NCI-H128 (cell line): ENCODE measurements around the gene FNDC3A.

Experiments
- DNase-seq: peaks from one replicate; lab custom pipeline; 2025; ENCODE audit not compliant: unreplicated experiment; lab: John Stamatoyannopoulos, UW

FNDC3A gene, protein sequence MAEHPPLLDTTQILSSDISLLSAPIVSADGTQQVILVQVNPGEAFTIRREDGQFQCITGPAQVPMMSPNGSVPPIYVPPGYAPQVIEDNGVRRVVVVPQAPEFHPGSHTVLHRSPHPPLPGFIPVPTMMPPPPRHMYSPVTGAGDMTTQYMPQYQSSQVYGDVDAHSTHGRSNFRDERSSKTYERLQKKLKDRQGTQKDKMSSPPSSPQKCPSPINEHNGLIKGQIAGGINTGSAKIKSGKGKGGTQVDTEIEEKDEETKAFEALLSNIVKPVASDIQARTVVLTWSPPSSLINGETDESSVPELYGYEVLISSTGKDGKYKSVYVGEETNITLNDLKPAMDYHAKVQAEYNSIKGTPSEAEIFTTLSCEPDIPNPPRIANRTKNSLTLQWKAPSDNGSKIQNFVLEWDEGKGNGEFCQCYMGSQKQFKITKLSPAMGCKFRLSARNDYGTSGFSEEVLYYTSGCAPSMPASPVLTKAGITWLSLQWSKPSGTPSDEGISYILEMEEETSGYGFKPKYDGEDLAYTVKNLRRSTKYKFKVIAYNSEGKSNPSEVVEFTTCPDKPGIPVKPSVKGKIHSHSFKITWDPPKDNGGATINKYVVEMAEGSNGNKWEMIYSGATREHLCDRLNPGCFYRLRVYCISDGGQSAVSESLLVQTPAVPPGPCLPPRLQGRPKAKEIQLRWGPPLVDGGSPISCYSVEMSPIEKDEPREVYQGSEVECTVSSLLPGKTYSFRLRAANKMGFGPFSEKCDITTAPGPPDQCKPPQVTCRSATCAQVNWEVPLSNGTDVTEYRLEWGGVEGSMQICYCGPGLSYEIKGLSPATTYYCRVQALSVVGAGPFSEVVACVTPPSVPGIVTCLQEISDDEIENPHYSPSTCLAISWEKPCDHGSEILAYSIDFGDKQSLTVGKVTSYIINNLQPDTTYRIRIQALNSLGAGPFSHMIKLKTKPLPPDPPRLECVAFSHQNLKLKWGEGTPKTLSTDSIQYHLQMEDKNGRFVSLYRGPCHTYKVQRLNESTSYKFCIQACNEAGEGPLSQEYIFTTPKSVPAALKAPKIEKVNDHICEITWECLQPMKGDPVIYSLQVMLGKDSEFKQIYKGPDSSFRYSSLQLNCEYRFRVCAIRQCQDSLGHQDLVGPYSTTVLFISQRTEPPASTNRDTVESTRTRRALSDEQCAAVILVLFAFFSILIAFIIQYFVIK

DNA sequence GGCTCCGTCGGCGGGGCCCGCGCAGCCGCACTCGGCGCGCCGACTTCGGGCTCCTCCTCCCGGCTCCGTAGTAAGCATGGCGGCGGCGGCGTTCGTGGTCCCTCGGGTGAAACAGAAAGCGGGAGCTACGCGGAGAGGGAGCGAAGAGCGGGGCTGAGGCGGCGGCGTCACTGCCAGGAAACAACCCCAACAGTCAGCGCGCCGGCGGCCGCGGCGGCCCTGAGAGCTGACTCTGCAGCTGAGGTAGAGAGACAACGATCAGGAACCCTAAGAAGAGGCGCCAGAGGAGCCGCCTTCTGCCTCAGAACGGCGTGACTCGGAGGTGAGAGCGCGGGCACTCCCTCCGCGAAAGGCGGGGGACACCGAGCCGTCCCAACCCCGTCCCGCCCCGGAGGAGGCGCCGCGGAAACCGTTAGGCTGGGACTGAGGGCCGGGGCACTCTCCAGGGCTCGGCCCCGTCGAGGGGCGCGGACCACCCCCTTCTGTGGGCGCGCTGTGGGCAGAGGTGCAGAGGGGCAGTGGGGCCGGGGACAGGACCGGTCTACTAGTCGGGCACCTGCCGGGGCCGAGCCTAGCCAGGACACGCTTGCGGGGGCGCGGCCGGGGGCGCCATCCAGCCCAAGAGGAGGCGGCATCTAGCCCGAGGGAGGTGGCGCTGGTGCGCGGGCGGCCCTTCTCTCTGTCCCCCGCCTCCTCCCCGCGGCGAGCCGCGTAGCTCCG is at the start of gene FNDC3A:
Gene FNDC3A, plus strand, starts transcription at position 57 of the 720 bp plus-strand sequence. CDS start 30,279 bp downstream, outside the sequence.
- DNase-seq = peak; percentile 25

DNA sequence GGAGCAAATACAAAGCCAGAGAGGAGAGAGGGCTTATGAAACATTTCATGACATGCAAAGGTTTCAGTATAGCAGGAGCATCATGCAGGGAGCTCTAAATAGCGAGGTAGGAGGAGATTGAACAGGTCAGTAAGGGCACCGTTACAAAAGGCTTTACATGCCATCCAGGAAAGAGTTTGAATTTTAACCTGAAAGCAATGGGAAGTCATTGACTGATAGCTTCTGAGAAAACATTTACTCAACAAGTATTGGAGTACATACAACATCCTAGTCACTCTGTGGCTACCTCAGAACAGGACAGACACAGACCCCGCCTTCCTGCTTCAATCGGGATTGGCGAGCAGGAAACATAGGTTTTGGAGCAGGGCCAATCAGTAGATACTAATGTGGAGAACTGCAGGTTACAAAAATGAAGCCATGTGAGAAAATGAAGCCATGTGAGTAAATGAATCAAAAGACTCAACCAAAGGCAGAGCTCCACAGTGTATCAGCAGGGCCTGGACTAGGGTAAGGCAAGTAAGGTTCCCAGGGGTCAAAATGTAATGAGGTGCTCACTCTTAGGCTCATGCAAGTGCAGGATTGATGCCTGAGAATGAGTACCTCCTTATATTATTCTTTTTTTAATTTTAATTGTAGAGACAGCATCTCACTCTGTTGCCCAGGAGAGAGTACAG is 46.8 kb upstream of the FNDC3A start:
- no peak for DNase-seq

DNA sequence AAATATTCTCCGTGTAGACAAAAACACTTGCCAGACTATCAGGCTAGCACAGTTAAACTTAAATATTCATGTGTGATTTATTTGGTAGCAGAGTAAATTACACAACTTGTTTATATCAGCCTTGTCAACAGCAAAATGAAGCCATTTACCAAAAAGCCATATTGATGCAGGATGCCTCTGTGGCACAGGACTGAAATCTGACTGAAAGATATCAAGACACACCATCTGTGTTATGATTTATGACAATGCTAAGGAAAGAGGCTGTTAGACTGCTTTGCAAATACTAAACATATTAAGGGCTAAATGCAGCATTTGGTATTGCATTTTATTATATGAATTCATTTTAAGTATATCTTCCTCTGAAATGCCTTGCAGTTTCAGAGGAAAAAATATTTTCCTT is 44.8 kb upstream of the FNDC3A start:
- no peak for DNase-seq

DNA sequence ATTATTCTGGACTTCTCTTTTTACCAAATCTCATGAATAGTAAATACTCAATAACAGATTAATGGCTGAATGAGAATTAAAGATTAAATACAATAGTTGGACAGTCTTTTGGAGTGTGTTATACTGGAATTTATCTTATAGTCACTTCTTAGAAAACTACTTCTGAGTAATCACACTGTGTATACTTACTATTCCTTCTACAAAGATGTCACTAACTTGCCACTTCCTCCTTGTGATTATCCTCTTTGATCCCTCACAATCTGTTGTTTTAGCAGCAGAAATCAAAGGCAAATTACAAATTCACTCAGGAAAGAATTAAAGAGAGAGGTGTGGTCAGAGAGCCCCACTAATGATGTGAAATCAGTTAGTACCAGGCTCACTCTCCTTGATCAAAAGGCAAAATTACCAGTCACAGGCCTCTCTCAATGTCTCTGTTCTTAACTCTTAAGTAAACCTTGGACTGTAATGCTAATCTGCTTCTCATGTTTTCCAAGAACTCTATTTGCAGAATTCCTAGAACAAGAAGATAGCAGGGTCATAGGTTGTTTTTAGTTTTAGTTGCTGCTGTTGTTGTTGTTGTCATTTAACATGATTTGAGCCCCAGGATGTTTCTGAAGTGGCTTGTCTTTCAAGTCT is 37.3 kb upstream of the FNDC3A start:
- no peak for DNase-seq

DNA sequence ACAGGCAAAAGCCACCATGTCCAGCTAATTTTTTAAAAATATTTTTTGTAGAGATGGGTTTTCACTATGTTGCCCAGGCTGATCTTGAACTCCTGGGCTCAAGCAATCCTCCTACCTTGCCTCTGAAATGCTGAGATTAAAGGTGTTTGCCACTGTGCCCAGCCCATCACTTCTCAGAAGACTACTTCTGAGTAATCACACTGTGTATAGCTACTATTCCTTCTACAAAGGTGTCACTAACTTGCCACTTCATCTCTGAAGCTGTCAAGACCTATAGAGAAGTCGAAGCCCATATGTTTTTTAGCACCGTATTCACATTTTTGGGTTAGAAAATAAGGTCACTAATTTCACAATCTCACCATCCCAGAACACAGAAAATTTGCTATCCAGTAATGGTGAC is 36.0 kb upstream of the FNDC3A start:
- no peak for DNase-seq

DNA sequence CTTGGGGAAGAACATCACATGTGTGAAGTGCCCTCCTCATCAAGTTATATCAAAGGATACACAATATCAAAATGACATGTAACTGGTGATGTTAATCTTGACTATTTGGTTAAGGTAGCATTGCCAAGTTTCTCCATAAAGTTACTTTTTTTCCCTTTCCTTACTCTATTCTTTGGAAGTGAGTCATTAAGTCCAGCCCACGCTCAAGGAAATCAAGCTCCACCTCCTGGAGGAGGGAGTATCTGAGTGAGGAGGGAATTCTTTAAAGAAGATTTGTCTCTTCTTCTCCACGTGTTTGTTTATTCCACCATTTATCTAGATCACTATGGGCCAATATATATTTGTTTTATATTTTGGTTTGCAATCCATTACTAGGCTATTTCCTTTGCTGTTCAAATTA is 33.6 kb upstream of the FNDC3A start:
- no peak for DNase-seq

DNA sequence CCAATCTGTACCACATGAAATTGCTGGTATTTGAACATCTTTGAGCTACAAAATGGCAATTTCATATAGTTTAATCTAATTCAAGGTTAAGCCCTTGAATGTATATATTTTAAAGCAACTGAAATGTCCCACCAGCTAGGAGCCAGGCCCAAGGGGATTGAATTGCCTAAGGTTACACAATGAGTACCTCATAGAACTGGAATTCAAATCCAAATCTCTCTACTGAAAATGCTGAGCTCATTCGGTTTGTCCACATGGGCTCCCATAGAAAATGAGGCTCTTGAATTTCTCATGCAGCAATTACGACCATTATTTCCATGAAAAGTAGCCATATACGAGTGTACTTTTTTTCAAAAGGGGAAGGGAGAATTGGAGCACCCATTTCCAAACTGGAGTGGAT is 31.5 kb upstream of the FNDC3A start:
- DNase-seq = no peak

DNA sequence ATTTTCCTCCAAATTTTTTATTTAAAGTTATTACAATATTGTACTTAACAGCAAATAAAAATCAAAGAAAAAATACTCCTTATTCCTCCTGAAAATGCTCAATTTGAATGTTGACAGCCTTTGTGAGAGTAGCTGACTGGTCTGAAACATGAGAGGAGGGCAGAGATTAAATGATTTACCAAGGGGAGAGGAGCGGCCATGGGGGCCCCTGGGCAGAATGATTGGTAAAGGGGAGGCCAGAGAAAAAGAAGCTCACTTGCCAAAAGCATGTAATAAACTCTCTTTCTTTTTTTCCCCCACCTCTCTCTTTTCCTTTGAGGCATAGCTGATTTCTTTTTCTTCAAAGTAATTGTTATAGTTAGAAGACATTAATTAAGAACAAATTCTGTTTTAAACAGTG is 30.1 kb upstream of the FNDC3A start:
- DNase-seq = no peak

DNA sequence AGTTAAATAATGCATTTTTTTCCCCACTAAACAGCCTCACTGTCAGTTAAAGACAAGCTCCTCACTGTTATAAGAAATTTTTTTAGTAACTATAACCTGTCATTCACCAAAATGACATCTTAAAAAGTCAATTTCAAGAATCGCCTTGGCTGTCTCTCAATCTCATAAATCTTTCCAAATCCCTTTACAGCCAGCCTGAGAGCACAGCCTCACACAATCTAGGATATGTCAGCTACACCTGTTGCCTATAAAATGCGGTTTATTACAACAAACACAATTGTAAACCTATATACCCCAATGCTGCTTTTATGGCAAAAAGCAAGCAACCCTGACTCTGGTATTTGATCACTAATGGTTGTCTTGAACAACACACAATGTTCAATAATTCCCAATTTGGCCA is 29.5 kb upstream of the FNDC3A start:
- DNase-seq = no peak

DNA sequence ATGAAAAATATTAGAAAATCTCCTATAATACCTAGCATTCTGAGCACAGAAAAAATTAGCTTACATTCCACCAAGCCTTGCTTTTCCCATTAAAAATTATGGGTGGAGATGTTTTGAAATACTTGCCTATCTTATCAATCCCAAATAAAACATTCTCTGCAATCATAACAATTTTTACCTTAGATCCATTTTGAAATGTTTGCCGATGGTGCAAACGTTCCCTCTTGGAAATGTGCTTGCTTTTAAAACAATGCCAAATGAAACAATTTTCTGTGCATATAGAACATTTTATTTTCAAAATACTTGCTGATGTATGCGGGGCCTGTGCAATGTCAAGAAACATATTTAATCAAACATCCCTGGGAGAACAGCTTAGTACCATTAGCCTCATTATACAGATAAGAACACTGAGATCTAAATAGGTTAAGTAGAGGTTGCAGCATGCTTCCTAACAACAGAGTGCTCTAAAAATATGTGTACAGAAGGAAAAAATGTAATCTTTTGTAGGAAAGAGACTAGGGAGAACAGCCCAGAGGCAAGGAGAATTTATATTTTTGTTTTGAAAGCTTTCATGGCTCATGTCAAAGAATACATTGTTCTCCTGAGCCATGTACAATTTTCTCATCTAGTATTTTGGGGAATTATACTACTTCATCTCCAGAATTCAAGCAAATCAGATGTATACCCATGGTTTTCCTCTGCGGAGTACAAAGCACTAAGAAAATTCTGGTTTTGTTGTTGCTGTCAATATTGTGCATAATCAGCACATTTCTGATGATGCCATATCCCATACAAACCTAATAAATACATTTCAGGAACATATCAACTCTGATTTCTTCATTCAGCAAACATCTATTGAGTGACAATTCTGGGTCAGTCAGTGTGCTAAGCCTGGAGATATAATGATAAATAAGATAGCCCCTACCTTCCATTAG is 25.9 kb upstream of the FNDC3A start:
- no peak for DNase-seq

DNA sequence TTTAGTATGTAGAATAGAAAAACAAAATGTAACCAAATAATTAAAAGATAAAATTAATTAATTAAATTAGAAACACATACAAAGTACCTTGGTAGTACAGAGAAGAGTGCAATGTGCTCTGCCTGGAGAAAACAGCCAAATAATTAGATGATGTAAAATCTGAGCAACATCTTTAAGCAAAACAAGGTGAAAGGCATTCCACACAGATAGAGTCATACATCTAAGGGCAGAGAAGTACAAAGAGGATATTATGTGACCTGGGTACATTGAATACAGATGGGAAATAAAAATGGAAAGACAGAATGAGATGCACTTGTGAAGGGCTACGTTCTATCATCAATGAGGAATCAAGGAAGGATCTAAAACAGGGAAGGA is 25.2 kb upstream of the FNDC3A start:
- no peak for DNase-seq

DNA sequence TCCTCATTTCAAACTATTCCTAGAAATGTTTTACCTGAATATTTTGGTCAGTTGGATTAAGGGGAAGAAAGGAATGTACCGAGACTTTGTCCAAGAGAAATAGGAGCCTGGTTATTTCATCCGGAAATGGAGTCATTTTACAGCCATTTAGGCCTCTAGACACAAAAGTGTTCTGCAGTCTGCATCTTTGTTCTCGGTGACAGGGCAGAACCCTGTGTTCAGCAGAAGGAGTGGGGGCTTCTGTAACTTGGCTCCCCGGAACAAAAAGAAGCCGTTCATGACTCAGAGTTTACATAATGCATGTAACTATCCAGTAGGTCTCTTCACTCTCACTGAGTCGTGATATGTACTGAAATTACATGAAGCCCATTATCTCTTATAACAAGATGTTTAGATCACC is 21.6 kb upstream of the FNDC3A start:
- no peak for DNase-seq

DNA sequence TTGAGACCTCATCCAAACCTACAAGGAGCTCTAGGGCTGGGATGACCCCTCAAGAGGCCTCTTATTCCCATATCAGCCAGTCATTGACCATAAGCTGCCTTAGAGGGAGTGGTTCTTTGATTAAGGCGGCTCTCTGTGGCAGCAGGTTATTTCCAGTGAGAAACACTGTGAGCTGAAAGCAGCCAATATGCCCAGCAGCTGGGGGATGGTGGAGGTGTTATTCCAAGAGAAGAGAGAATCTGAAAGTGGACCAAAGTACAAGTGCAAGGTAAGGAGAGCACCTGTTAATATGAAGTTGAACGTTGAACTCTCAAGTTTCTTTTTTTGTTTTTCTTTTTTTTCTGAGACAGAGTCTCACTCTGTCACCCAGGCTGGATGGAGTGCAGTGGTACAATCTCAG is 20.2 kb upstream of the FNDC3A start:
- no peak for DNase-seq

DNA sequence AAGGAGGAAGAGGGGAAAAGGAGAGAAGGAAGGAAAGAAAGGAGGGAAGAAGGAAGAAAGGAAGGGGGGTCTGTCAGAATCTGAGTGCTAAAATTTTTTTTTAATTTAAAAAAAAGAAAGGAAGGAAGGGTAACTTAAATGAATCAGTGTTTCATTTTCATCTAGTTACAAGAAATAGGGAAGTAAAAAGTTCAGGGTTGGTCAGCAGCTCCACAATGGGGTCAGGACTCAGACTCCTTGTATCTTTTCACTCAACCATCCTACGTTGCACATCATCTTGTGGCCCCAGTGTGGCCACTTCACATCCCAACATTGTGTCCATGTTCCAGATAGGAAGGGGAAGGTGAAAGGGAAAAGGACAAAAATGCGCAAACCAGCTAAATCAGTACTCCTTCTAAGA is 14.3 kb upstream of the FNDC3A start:
- no peak for DNase-seq

DNA sequence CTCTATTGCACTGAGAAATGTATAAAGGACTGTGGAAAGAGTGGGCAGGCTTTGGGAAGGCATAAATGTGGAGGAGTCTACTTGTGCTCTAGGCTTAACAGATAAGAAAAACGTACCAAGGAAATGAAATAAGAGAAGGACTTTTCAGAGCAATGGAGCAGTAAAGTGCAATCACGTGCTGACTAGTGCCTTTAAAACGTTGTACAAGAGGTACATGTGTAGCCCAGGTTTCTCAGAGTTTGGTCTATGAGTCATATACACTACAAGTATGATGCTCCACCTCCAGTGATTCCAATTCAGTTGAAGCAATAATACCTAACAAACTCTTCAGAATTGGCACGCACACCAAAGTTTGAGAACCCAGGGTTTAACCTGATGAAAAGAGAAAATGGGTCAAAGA is 13.4 kb upstream of the FNDC3A start:
- no peak for DNase-seq

DNA sequence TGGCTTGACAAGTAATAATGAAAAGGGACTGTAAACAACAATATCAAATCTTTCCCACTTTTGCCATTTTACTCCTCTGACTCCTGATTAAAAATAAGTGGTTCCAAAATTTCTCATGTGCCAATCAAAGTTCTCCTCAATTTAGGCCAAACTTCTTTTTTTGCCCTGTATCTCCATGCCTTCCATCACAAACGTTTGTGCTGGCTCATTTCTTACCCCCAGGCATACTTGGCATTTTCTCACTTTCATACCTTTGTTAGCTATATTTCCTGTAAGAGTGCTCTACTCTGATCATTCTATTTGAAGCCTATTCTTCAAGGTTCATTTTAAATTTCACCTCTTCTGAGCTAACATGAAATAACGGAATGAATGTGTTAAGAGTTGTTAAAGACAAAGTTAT is 10.0 kb upstream of the FNDC3A start:
- DNase-seq = no peak

DNA sequence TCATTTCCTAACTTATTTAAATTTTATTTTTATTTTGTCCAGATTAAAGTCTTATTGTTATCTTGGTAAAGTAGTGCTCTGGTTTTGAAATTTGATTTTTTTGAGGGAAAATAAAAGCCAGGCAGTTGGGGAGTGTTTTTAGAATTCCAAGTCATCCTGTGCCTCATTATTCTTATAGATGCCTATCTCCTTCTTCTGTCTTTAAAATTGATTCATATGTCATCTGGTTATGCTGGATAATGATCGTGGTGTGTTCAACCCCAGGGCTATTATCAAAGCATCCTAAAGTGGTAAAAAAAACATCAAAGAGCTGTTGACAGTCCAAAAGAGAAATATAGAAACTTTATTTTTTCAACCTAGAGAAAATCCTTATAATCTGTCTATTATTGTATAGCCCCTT is 6.0 kb upstream of the FNDC3A start:
- DNase-seq = no peak

DNA sequence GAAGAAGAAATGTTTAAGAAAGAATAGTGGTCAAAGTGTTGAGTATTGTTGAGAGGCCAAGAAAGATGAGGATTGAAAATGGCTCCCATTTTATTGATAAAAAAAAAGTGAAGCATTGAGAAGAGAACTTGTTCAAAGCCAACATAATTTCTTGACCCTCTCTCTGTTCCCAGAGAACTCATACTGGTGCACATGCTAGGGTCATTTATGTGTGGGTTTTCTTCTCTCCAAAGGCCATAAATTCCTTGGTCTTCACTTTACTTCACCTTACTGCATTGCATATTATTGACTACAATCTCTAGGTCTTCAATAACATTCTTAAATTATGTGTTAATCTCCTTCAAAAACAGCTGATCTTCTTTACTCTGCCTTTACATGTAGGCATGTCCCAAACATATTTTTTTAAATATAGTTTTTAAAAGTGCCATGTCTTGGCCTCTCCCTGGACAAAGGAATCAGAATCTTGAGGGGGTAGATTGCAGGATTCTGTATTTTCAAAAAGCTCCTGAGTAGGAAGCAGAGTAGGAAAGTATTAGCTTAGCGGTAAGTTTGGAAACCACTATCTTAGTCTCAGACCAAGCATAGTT is 1.8 kb upstream of the FNDC3A start:
- no peak for DNase-seq
